Ovary (tissue), 3 donors: ENCODE measurements around the gene ANO10.

ENCODE experiments used
- EP300 ChIP-seq: sonication (generic); formaldehyde crosslinking; IDR thresholded peaks from one replicate; pipeline ENCODE4 v1.6.1; 2017; ENCODE audit warnings: antibody characterized with exemption
- POLR2A ChIP-seq: fragments of 450-650 bp; IDR thresholded peaks from one replicate; pipeline ENCODE4 v1.6.1; 2017; ENCODE audit warnings: antibody characterized with exemption, mild to moderate bottlenecking, moderate library complexity
- TF ChIP-seq, protein P1 (sequence below), 3 donors: fragments of 450-650 bp in 2 of 3; fragments of 200-600 bp in 1 of 3; IDR thresholded peaks; one replicate each; pipeline versions ENCODE4 v1.5.1 to v1.8.0; 2016 to 2022; ENCODE audit warnings: antibody characterized with exemption in 3 of 3, mild to moderate bottlenecking in 1 of 3
- donor health status: DM: no; HTN: no; CAD: no.

DNA sequence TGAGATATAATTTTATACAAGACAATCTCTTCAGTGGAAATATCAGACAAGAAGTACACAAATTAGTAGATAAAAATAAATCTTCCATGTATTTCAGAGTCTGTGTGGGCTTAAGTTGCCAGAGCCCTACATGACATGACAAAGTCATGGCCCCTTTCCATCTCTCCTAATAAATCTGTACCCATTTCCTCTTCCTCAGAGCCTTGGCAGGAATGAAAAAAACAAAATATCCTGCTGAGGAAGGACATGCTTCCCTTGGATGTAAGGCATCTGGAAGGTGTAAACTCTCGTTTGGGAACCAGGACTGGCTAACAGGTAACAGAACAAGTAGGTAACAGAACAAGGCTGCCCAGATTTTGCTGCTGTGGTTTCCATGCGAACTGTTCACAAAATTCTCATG, 187.4 kb downstream of the ANO10 start:
- TF ChIP-seq, protein P1, sequence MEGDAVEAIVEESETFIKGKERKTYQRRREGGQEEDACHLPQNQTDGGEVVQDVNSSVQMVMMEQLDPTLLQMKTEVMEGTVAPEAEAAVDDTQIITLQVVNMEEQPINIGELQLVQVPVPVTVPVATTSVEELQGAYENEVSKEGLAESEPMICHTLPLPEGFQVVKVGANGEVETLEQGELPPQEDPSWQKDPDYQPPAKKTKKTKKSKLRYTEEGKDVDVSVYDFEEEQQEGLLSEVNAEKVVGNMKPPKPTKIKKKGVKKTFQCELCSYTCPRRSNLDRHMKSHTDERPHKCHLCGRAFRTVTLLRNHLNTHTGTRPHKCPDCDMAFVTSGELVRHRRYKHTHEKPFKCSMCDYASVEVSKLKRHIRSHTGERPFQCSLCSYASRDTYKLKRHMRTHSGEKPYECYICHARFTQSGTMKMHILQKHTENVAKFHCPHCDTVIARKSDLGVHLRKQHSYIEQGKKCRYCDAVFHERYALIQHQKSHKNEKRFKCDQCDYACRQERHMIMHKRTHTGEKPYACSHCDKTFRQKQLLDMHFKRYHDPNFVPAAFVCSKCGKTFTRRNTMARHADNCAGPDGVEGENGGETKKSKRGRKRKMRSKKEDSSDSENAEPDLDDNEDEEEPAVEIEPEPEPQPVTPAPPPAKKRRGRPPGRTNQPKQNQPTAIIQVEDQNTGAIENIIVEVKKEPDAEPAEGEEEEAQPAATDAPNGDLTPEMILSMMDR (IDR thresholded peaks at IDR 0.05), result no peak
- no peak for TF ChIP-seq EP300
- no peak for TF ChIP-seq POLR2A
